ENCODE results near the gene ST3GAL6.

Gene ST3GAL6, protein sequence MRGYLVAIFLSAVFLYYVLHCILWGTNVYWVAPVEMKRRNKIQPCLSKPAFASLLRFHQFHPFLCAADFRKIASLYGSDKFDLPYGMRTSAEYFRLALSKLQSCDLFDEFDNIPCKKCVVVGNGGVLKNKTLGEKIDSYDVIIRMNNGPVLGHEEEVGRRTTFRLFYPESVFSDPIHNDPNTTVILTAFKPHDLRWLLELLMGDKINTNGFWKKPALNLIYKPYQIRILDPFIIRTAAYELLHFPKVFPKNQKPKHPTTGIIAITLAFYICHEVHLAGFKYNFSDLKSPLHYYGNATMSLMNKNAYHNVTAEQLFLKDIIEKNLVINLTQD

DNA sequence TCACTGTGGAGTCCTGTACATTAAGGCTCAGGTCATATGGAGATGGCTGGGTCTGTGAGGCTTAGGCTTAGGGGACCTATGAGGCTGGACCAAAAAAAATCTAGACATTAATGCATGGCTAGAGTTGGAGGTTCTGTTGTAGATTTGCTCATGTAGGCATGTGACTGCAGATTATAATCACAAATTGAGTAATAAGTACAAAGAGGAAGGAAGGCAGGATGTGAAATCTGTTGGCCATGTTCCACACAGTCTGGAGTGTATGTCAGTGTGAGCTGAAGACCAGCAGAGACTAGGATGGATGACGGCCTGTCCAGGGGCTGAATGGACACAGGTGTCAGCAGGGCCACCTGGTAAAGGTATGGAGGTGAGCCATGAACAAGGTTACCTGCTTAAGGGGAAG, at the start of gene ST3GAL6:
ST3GAL6 (plus strand) TSS at position 265 of the 400 bp plus-strand sequence. CDS start 5,101 bp downstream, outside the sequence.
- TF ChIP-seq, protein P1, sequence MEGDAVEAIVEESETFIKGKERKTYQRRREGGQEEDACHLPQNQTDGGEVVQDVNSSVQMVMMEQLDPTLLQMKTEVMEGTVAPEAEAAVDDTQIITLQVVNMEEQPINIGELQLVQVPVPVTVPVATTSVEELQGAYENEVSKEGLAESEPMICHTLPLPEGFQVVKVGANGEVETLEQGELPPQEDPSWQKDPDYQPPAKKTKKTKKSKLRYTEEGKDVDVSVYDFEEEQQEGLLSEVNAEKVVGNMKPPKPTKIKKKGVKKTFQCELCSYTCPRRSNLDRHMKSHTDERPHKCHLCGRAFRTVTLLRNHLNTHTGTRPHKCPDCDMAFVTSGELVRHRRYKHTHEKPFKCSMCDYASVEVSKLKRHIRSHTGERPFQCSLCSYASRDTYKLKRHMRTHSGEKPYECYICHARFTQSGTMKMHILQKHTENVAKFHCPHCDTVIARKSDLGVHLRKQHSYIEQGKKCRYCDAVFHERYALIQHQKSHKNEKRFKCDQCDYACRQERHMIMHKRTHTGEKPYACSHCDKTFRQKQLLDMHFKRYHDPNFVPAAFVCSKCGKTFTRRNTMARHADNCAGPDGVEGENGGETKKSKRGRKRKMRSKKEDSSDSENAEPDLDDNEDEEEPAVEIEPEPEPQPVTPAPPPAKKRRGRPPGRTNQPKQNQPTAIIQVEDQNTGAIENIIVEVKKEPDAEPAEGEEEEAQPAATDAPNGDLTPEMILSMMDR (IDR thresholded peaks at IDR 0.05; ENCODE audit: low read depth, low read length, poor library complexity, severe bottlenecking): no peak
- TF ChIP-seq EZH2phosphoT487 (IDR thresholded peaks at IDR 0.05; ENCODE audit: borderline replicate concordance, low read length): no peak
- peaks cover 91% of the 10 kb centered on the region for H3K4me1 ChIP-seq (ENCODE audit: control insufficient read depth, low read length)
- H3F3A ChIP-seq (ENCODE audit: control insufficient read depth, insufficient read depth): peaks cover 22% of the 10 kb centered on the region
- H3K27ac ChIP-seq (ENCODE audit: low read depth, low read length): peak within 1 kb of the TSS; percentile 93
- no peaks in the 10 kb centered on the region for H4K20me1 ChIP-seq (ENCODE audit: control insufficient read depth, insufficient read depth, low read depth, low read length)
- H3K9me2 ChIP-seq (replicated peaks; ENCODE audit: control insufficient read depth, low read length): no peaks in the 10 kb centered on the region
- H3K79me2 ChIP-seq (ENCODE audit: control insufficient read depth, low read length): peaks cover 35% of the 10 kb centered on the region
- peak within 1 kb of the TSS; percentile 76 for H3K4me3 ChIP-seq (ENCODE audit: low read length)
- peaks cover 5% of the 10 kb centered on the region for H3K36me3 ChIP-seq (ENCODE audit: control insufficient read depth, low read length)
- no peaks in the 10 kb centered on the region for H3K27me3 ChIP-seq (ENCODE audit: control insufficient read depth, low read length)
- no peaks in the 10 kb centered on the region for H3K9me3 ChIP-seq (ENCODE audit: control insufficient read depth, insufficient read depth, low read length)
- H3K4me2 ChIP-seq (ENCODE audit: low read length): peak within 1 kb of the TSS; percentile 94

DNA sequence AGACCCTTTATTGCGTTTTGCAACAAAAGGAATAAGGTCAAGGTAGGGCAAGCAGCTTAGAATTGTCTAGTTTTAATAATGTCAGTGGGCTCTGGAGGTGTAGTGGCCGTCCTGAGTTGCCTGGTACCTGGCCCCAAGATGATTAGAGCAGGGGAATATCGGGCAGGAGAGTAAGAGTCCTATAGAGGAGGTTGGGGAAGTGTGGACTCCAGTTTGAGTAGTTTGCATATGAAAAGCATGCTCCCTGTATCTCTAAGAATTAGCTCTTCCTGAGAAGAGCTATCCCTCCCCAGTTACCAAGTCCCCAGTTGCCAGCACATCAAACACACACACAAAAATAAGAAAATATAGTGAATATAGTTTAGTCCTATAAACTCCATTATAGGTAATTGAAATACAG, 49.2 kb upstream of the ST3GAL6 start:
- Histone ChIP-seq H3K4me3 (ENCODE audit: low read length) (no peak overlapping the region), H3K36me3 (ENCODE audit: control insufficient read depth, low read length) (no peaks in the 10 kb centered on the region), H3F3A (ENCODE audit: control insufficient read depth, insufficient read depth) (no peaks in the 10 kb centered on the region), H3K9me3 (ENCODE audit: control insufficient read depth, insufficient read depth, low read length) (no peaks in the 10 kb centered on the region), H3K9me2 (replicated peaks; ENCODE audit: control insufficient read depth, low read length) (no peaks in the 10 kb centered on the region), H3K4me2 (ENCODE audit: low read length) (no peak overlapping the region), H3K4me1 (ENCODE audit: control insufficient read depth, low read length) (peaks cover 14% of the 10 kb centered on the region), H3K27me3 (ENCODE audit: control insufficient read depth, low read length) (no peaks in the 10 kb centered on the region), H4K20me1 (ENCODE audit: control insufficient read depth, insufficient read depth, low read depth, low read length) (no peaks in the 10 kb centered on the region), H3K27ac (ENCODE audit: low read depth, low read length) (no peak overlapping the region), H3K79me2 (ENCODE audit: control insufficient read depth, low read length) (no peaks in the 10 kb centered on the region)
- TF ChIP-seq, protein P1 (IDR thresholded peaks at IDR 0.05; ENCODE audit: low read depth, low read length, poor library complexity, severe bottlenecking): no peak
- no peak for TF ChIP-seq EZH2phosphoT487 (IDR thresholded peaks at IDR 0.05; ENCODE audit: borderline replicate concordance, low read length)

DNA sequence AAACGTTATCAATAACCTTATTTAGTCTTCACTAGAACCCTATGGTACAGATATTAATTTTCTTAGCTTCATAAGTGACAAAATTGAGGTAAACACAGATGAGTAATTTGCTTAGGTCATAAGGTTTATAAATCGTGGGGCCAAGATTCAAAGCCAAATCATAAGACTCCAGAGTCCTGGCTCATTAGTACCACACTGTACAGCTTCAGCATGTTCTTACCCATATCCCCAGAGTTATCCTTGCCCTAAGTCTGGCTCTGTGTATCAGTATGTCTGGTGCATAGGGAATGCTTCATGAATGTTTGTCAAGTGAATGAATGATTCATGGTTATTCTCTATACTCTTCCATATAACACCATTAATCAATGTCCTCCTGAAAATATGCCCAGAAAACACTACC, 45.6 kb upstream of the ST3GAL6 start:
- Histone ChIP-seq H3K27me3 (ENCODE audit: control insufficient read depth, low read length) (no peaks in the 10 kb centered on the region), H3K4me3 (ENCODE audit: low read length) (no peak overlapping the region), H3K36me3 (ENCODE audit: control insufficient read depth, low read length) (no peaks in the 10 kb centered on the region), H3K4me2 (ENCODE audit: low read length) (no peak overlapping the region), H3K4me1 (ENCODE audit: control insufficient read depth, low read length) (no peaks in the 10 kb centered on the region), H3K9me2 (replicated peaks; ENCODE audit: control insufficient read depth, low read length) (no peaks in the 10 kb centered on the region), H3K9me3 (ENCODE audit: control insufficient read depth, insufficient read depth, low read length) (no peaks in the 10 kb centered on the region), H4K20me1 (ENCODE audit: control insufficient read depth, insufficient read depth, low read depth, low read length) (no peaks in the 10 kb centered on the region), H3F3A (ENCODE audit: control insufficient read depth, insufficient read depth) (no peaks in the 10 kb centered on the region), H3K79me2 (ENCODE audit: control insufficient read depth, low read length) (no peaks in the 10 kb centered on the region), H3K27ac (ENCODE audit: low read depth, low read length) (no peak overlapping the region)
- TF ChIP-seq, protein P1 (IDR thresholded peaks at IDR 0.05; ENCODE audit: low read depth, low read length, poor library complexity, severe bottlenecking): no peak
- no peak for TF ChIP-seq EZH2phosphoT487 (IDR thresholded peaks at IDR 0.05; ENCODE audit: borderline replicate concordance, low read length)

All from DOHH2 (cell line).